Suprapubic skin (tissue), 4 donors: ENCODE results near the gene SDHC.

Source experiments
- EP300 ChIP-seq: sonication (generic); formaldehyde crosslinking; IDR thresholded peaks from one replicate; pipeline ENCODE4 v1.6.1; 2017; ENCODE audit warnings: antibody characterized with exemption
- POLR2AphosphoS5 ChIP-seq, 3 donors: sonication (generic); formaldehyde crosslinking; IDR thresholded peaks; one replicate each; pipeline ENCODE4 v1.6.1; 2017; ENCODE audit warnings: antibody characterized with exemption in 3 of 3

DNA sequence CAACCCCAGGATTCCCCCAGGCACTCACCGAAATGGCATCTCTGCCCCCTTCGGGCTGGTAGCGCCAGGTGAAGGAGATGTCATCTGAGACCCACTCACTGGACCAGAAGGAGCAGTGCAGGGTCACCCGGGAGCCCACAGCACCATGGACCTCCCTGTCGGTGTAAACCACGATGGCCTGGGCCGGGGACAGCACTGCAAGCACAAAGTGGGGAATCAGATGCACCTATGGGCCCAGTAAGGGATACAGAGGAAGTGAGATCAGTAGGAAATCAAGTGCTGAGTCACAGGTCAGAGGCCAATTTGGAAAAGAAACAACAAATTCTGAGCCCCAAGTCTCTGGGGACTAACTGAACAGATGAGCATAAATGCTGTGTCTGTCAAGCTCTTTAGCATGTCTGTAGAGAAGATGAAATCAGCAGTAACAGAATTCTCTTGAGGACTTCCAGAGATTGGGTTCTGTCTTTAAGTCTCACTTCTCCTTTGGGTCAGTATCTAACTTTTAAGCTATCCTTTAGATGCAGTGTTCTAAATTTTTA is 6.9 kb upstream of the SDHC start:
- no peak for TF ChIP-seq POLR2AphosphoS5 (IDR thresholded peaks at IDR 0.05)
- TF ChIP-seq EP300: no peak
